Measurements from ENCODE around the gene CCT4. TPM values are rescaled to one million over a fixed set of nuclear protein-coding genes. Genes with fewer than 3 reads are reported as not detected.
A peak's percentile ranks its signal among the peaks of the same experiment; 100 is the strongest.
"Not testable (repeated sequence)": the region's sequence is repeated elsewhere in the genome, so short reads cannot be mapped to it uniquely, and the experiment has no call there.

The CCT4 gene
- total RNA-seq, 1 experiment from 2014 or later, result 348 TPM

- intact Hi-C loops (cut with micrococcal nuclease; ENCODE audit: unreplicated experiment), result no loop called here
- Histone ChIP-seq H3K36me3 (ENCODE audit: insufficient read depth, low read length, poor library complexity, severe bottlenecking) (no peaks in the 10 kb centered on the region), H3K27ac (ENCODE audit: low read depth, low read length, poor library complexity, severe bottlenecking) (peak within 1 kb of the TSS; percentile 47), H3K4me3 (ENCODE audit: low read depth, low read length, poor library complexity, severe bottlenecking) (peak within 1 kb of the TSS; percentile 66), H3K27me3 (replicated peaks; ENCODE audit: insufficient read depth, low read depth, low read length, poor library complexity) (no peaks in the 10 kb centered on the region), H3K9me3 (ENCODE audit: low read depth, low read length, poor library complexity, severe bottlenecking) (no peaks in the 10 kb centered on the region), H3K4me1 (ENCODE audit: insufficient read depth, low read length, poor library complexity, severe bottlenecking) (peaks cover 9% of the 10 kb centered on the region)
- DNase-seq (ENCODE audit: low spot score), result peak; percentile 90
- TF ChIP-seq CTCF (conservative IDR thresholded peaks at IDR 0.05; ENCODE audit: low read depth, low read length), result no peak
- TF ChIP-seq EZH2 (IDR thresholded peaks at IDR 0.05; ENCODE audit: borderline replicate concordance, low read depth, low read length, poor library complexity, severe bottlenecking), result no peak
- POLR2A ChIA-PET (ENCODE audit: low non-redundant PET), result no interaction called here
- CTCF ChIA-PET, result no interaction called here
- BruUV-seq (replicated peaks), result no TSS peak
Observed at GRCh38 chr2:61853847-61854563, 34.5 kb downstream of the CCT4 start, which contains the start of gene FAM161A. FAM161A (minus strand) TSS chr2:61854060; CDS start chr2:61854041, 19 bp downstream.

GRCh38 chr2:61853086-61853846 lies 35.2 kb downstream of the CCT4 start:
- DNase-seq (ENCODE audit: low spot score), result peak; percentile 8
- Histone ChIP-seq H3K9me3 (ENCODE audit: low read depth, low read length, poor library complexity, severe bottlenecking) (no peaks in the 10 kb centered on the region), H3K36me3 (ENCODE audit: insufficient read depth, low read length, poor library complexity, severe bottlenecking) (no peaks in the 10 kb centered on the region), H3K4me1 (ENCODE audit: insufficient read depth, low read length, poor library complexity, severe bottlenecking) (peaks cover 9% of the 10 kb centered on the region), H3K27ac (ENCODE audit: low read depth, low read length, poor library complexity, severe bottlenecking) (peak overlapping the region; percentile 47), H3K27me3 (replicated peaks; ENCODE audit: insufficient read depth, low read depth, low read length, poor library complexity) (no peaks in the 10 kb centered on the region), H3K4me3 (ENCODE audit: low read depth, low read length, poor library complexity, severe bottlenecking) (peak overlapping the region; percentile 66)
- BruUV-seq (replicated peaks), result TSS peak; percentile 48
- TF ChIP-seq CTCF (conservative IDR thresholded peaks at IDR 0.05; ENCODE audit: low read depth, low read length) (no peak), EZH2 (IDR thresholded peaks at IDR 0.05; ENCODE audit: borderline replicate concordance, low read depth, low read length, poor library complexity, severe bottlenecking) (no peak)
- POLR2A ChIA-PET (ENCODE audit: low non-redundant PET), result no interaction called here
- CTCF ChIA-PET, result no interaction called here
- intact Hi-C loops (cut with micrococcal nuclease; ENCODE audit: unreplicated experiment), result no loop called here

- H3K27ac ChIP-seq (ENCODE audit: low read depth, low read length, poor library complexity, severe bottlenecking); H3K9me3 ChIP-seq (ENCODE audit: low read depth, low read length, poor library complexity, severe bottlenecking); H3K4me1 ChIP-seq (ENCODE audit: insufficient read depth, low read length, poor library complexity, severe bottlenecking); H3K27me3 ChIP-seq (replicated peaks; ENCODE audit: insufficient read depth, low read depth, low read length, poor library complexity); CTCF ChIA-PET; H3K36me3 ChIP-seq (ENCODE audit: insufficient read depth, low read length, poor library complexity, severe bottlenecking); POLR2A ChIA-PET (ENCODE audit: low non-redundant PET); H3K4me3 ChIP-seq (ENCODE audit: low read depth, low read length, poor library complexity, severe bottlenecking); BruUV-seq (replicated peaks); DNase-seq (ENCODE audit: low spot score); intact Hi-C loops (cut with micrococcal nuclease; ENCODE audit: unreplicated experiment): not testable (repeated sequence)
Observed at GRCh38 chr2:61851270-61851669, 37.2 kb downstream of the CCT4 start.
